GF-D8 (cell line): ENCODE results near the gene FOXB1.
A peak's percentile ranks its signal among the peaks of the same experiment; 100 is the strongest.

ENCODE experiments used
- DNase-seq: peaks from one replicate; lab custom pipeline; 2025; lab: John Stamatoyannopoulos, UW

The FOXB1 gene

DNA sequence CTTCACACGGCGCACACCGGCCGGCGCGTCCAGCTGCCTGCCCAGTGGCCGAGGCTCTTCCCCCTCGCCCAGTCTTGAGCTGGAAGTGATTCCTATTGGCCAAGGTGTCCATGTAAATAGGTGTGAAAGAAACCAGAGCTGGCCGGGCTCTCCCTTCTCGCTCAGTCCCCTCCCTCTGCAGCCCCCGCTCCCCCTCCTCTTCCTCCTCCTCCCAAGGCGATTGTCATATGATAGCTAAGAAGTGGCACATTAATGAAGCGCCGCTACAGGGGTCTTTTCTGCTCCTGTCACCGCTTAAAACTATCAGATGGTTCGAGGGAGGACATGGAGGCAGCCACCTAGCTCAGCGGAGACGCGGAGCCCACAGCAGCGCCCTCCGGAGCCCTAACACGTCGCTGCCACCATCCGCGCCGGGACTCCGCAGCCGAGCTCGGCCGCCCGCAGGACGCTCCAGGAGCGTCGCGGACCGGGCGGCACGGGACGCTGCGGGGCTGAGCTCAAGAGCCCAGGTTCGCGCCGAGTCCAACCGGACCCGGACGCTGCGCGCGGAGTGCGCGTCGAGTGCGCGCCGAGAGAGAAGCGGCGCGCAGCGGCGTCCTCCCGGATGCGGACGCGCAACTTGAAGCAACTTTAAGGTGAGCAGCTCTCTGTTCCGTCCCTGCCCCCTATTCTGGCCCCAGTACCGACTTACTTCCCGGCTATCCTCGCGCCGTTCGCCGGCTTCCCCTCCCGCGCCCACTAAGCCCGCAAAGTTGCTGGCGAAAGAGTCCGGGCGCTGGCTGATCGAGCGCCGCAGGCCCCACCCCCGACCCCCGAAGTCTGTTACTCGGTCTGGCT, at the start of gene FOXB1:
FOXB1 (plus strand) TSS at position 303 of the 837 bp plus-strand sequence. CDS start 653 bp downstream, outside the sequence.
- no peak for DNase-seq

DNA sequence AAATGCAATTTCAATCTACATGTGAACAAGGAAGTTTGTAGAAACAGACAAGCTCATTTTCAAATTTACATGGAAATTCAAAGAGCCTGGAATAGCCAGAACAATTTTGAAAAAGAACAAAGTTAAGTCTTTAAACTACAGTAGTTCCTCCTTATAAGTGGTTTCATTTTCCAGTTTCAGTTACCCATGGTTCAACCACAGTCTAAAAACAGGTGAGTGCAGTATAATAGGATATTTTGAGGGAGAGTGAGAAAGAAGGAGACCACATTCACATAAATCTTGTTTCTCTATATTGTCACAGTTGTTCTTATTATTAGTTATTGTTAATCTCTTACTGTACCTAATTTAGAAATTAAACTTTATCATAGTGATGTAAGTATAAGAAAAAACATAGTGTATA, 45.8 kb upstream of the FOXB1 start:
- no peak for DNase-seq

DNA sequence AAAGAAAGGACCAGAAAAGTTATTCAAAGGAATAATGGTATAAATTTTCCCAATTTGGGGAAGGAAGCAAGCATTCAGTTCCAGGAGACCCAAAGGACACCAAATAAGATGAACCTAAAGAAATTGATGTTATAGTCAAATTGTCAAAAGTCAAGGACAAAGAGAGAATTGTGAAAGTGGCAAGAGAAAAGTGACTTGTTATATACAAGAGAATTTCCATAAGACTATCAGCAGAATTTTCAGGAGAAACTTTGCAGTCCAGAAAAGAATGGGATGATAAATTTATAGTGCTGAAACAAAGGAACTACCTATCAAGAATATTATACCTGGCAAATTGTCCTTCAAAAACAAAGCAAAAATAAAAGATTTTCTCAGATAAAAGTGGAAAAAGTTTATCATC, 43.8 kb upstream of the FOXB1 start:
- no peak for DNase-seq

DNA sequence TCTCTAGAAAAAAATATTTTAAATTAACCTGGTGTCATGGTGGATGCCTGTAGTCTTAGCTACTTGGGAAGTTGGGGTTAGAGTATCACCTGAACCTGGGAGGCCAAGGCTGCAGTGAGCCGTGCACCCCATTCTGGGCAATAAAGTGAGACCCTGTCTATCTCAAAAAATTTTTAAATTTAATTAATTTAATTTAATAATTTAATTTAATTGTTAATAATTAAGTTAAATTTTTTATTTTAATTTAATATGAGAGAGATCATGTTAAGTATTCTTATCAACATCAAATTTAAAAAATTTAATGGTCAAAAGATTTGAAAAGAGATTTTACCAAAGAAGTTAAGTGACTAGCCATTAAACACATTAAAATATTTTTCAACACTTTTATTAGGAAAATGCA, 40.8 kb upstream of the FOXB1 start:
- no peak for DNase-seq

DNA sequence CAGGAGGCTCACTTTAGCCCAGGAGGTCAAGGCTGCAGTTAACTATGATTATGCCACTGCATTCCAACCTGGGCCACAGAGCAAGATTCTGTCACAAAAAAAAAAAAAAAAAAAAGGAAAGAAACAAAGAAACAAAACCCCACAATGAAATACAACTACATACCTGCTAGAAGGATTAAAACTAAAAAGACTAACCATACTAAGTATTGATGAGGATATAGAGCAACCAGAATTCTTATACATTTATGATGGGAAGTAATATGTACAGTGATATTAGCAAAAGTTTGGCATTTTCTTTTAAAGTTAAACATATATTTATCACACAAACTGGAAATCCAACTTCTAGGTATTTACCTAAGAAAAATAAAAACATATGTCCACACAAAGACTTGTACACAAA, 40.2 kb upstream of the FOXB1 start:
- DNase-seq, result no peak

DNA sequence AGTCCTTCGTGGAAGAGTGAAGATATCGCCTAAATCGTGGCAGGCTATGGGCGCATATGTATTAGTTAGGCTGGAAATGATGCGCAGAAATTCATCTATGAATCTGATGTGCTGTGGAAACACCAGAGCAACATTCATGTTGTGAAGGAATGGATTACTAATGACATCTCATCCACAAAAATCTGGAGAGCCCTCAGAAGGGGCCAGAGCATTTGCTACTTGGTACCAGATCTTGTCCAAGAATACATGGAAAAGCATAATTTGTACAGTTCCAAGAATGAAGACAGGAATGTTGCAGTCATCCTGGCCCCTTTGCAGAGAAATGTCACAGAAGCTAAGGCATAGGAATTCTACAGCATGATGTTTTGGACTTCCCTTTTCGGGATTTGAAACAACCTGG, 38.4 kb upstream of the FOXB1 start:
- no peak for DNase-seq

DNA sequence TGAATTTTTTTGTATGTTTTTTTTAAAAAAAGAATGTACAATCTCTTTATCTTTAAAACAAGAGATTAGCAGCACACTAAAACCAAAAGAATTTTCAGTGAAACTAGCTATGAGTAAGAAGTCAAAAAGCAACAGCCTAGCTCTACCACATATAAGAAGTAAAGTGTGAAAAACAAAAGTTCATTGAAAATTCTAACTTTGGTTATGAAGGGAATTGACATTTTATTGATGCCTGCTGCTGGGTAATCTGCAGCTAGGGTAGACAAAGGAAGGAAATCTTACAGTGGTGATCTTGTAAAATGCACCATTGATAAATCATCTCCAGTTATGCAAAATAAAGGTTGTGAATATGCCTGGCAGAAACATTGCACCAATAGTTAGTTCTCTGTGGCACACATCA, 37.8 kb upstream of the FOXB1 start:
- DNase-seq, result no peak

DNA sequence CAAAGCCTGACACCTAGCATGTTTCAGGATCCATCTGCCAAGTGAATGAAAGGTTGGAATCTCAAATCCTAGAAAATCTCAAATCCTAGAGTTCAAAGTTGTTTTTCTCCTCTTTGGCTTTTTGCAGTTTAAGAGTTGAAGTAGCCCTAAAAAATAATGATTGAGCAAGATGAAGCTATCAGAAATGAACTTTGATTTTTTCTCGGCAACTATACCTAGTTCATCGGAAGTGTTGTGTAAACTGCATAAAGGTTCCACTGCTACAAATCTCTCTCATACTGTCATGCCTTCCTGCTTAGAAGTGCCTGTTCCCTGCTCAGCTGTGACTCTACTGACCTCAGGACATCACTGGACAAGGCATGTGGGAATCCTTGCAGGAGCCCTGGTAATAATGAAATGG, 35.8 kb upstream of the FOXB1 start:
- DNase-seq, result no peak

DNA sequence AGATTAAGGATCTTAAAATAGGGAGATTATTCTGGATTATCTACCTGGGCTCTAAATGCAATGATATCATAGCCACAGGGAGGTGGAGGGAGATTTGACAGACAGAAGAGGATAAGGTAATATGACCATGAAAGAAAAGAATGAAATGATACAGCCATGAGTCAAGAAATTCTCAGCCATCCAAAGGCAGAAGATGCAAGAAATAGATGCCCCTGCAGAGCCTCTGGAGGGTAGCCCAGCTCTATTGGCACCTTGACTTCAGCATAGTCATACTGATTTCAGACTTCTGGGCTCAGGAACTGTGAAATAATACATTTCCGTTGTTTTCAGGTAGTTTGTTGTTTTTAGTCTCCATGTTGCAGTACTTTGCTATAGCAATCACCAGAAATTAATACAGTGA, 31.9 kb upstream of the FOXB1 start:
- DNase-seq, result no peak

DNA sequence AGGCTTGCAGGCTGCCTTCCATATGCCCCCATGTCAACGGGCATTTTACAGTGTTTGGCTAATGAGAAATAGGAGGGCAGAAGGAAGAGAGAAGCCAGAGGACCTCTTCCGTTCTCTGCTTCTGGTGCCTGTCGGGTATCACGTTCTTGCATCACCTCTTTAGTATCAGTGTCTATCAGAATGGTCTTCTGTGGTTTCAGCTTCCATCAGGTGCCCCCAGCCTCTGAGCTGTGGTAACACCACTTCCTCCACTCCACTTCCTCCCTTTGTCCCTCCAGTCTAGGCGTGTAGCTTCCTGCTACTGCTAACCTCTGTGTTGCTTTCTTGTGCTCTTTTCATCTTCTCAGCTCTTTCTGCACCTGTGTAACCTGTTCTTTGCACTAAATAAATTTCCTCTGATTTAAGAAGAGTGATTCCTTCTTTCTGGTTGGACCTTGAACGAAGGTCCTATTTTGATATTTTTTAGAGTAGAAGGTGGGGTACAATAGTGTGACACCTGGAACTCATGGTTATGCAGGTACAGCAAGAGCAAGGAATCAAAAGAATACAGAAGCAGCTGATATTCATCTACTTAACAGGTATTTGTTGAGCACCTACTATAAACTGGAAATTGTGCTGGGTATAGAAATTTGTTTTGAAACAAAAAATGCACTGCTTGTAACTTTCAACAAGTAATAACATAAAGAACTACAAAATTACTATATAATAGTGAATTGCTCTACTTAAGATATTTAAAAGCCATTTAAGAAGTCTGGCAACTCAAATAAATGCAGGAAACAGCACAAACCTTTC, 27.4 kb upstream of the FOXB1 start:
- DNase-seq, result peak; percentile 95

DNA sequence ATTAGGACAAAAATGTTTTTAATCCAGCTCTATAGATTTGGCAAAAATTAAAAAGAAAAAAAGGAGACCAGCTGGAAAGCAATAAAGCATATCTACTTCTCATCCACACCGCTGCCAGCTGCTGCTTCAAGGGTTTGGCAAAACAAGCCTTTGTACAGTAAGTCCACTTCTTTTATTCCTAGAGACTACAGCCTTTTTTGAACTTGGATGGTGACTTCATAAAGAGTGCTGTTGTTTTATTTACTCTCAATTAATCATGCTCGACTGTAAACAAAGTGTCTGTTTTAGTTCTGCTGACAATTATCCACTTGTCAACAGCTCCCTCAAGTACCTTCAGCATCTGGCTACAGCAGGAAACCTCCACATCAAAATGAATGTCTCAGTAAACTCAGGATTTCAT, 12.3 kb upstream of the FOXB1 start:
- no peak for DNase-seq

DNA sequence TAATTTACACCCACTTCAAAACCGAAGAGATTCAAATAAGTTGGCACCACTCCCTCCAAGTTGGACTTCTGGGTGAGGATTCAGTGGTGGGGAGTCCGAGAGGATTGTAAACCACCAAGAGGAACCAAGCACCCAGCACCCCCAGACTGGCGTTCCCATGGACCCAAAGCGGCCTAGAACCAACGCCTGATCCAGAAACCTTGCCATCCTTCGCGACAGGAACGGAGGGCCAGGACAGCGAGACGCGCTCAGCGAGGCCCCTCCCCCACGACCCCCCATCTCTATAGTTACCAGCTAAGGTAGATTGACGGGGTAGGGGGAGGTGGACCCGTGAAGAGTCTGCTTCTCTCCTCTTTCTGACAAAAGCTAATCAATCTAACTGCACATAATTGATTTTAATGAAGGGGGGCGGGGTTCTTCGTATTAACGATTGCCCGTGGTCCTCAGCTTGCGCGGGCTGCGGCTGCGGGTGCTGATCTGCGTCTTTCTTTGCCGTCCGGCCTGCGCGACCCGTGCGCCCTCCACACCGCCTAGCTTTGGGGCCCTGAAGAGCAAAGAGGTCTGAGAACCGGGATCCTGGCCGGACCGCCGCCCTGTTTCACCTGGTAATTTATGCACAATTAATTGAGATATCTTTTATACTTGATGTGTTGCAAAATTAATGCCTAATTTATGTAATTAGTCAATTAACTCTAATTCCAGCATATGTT, 10.9 kb upstream of the FOXB1 start:
- DNase-seq, result no peak

DNA sequence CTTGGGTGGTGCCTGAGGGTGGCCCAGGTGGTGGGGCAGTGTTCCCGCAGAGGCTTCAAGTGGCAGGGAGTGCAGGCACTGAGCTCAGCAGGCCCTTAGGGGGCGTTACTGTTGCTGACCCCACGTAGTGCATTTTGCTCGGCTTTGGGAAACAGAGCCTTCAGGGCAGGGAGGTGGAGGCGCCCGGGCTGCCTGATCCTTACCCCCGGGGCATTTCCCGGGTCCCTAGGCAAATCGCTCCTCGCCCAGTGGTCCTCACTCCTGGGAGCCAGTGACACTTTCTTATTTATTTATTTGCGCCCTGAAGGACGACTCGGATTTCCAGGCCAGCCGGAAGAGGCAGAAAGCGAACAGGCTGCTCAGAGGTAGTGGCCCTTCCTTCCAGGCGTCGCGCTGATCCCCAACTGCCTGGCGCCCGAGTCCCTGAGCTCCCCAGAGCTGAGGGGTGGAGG, 10.1 kb upstream of the FOXB1 start:
- no peak for DNase-seq

DNA sequence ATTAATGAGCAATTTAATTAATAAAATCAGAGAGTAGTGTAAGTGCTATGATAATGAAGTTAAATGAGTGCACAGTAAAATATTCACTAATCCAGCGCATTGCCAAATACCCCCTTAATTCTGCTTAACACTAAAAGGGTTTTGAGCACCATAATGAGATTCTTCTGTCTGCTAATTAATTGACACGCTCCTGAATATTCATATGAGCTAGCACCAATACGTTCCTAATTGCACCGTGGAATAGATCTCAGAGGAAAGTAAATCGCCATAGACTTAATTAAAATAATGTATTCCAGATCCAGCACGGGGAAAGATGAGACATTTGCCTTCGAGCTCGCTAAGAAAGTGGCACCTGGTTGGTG, 9.6 kb upstream of the FOXB1 start:
- DNase-seq, result no peak

DNA sequence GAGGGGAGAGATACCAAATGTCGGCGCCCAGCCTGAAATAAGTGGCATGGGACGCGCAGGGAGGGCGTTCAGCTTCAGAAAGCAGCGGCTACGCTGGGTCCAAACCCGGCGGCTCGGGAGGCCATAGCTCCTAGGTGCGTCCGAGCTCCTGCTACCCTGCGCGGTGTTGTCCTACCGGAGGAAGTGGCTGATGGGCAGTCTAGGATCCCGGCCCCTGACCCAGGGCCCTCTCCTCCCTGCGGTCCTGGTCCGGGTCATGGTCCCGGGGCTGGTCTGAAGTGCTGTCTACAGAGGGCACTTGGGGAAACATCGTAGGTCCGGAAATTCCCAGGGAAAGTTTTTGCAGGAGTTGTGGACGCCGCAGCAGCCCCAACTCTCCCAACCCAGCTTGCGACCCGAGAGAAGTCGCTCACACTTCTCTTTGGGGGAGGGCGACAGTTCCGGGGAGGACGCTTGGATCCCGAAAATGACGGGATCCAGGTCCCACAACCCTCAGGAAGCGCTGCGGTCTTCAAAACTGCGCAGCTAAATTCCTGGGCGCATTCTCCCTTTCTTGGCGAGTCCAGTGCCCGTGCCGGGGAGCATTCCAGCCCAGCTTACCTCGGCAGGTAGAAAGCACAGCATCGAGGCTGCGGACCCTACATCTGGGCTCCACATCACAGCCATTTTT, 9.1 kb upstream of the FOXB1 start:
- no peak for DNase-seq

DNA sequence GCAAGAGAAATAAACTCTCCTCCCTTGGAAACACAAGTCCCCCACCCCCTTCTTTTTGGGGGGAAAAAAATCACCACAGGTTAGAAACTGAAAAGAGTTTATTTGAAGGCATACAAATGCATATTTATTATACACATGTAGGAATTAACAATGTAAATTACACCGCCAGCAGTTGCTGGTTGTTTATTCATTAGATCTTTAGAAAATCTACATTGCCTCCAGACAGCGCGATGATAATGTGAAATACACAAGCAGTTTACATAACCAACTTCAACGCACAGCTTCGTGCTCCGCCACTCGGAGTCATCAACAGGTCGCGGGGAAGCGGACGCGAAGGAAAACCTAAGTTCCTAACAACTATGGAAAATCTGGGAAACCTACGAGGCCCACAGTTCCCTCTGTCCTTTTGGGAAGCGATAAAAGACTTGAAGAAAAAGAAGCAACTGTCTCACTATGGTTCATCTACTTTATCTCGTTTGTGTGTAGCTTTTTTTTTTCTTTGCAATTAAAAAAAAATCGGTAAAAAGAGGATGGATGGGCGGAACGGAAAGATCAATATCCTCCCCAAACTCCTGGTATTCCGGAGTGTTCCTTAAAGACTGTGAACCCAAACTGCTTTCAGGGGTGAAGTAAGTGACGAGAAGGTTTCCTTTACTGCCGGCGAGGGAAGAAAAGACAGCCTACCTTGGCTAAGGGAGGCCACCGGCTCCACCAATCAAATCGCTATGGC, 8.4 kb upstream of the FOXB1 start:
- DNase-seq, result no peak

DNA sequence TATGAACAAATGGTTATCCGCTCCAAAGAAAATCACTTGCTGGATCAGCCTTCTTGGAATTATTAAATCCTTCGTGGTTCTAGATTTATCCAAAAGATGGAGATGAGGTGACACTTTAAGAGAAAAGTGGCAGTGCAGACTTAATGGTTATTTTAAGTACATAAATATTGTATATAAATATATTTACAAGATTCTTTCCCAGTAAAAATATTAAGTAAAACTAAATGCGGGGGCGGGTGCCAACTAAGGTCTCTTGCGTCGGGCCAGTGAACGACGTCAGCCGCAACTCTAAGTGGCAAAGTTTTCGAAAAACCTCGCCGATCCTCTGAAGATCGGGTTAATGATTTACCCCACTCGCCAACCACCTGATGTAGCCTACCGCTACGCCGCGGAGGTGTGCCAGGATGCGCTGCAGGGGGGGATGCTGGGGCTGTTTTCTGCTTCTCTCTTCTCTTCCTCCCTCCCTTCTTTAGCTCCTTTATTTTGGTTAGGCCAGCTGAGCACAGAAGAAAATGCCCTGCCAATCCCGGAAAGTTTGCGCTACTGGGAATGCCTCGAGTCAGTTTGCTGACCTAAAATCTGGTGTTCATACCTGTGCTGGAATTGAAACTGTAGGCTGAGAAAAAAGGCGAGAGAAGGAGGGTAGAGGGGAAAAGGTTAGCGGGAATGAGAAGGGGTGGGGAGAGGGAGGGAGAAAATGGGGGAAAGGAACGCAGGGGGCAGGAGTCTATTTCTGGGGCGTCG, 7.6 kb upstream of the FOXB1 start:
- DNase-seq, result no peak

DNA sequence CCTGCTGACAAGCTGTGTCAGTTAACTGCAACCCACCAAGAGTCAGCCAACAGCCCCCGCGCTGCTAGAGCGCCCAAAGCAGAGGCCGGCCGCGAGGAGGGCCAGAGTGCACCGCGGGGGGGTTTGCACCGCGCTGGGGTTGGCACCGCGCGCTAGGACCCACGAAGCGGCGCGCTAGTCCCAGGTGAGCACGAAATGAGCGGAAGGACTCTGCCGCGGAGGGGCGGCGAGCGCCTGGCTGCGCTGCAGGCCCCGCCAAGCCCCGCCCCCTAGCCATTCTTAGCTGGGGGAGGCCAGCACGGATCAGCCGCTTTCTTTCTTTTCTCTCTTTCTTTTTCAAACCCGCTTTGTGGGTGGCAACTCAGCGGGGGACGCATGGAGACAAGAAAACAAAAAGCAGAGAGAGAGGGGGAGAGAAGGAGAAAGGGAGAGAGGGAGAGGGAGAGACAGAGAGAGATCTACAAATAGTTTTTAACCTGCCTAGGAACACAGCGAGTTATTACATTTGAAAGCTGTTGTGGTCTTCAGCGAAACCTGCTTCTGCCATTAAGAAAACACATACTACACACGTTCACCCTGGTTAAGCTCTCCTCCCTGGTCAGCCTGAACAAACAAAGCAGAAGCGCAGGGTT, 6.9 kb upstream of the FOXB1 start:
- no peak for DNase-seq

DNA sequence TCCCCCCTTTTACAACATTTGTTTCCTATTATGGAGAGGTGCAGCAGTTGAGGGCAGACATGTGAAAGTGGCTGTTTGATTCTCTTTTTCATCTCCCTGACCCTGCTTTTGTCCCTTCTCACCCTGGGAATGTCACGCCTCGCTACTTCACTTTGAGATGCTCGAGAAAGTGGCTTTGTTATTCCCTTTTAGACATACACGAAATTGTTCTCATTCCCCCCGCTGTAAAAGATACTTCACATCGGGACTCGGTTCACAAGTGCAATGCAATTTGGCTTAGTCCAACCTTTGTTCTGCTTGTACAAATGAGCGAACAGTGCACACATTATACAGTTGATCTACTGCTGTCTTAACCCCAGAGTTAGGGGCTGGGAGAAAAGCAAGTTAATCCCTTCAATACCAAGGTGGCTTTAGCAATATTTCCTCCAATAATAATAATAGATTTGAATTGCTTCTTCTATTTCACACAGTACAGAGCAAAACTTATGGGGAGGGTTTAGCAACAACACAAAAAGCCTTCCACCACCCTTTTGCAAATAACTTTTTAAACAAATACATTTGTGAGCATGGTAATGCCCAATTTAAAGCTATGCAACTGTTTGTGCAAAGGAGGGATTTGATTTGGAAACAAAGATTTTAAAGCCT, 5.7 kb upstream of the FOXB1 start:
- DNase-seq, result no peak
